HepG2 (cell line): Measurements from ENCODE around the gene GRB10.

ENCODE experiments used
- ATF7 ChIP-seq, 2 experiments: fragments of 450-650 bp in 1 of 2; sonication (generic) in 1 of 2; formaldehyde crosslinking in 1 of 2; IDR thresholded peaks; 2 replicates each; pipeline versions ENCODE4 v1.4.0 to v1.6.1; 2016 to 2020; ENCODE audit warnings: antibody characterized with exemption in 1 of 2, mild to moderate bottlenecking in 1 of 2, missing genetic modification reagents in 1 of 2
- CEBPB ChIP-seq: IDR thresholded peaks from 2 replicates; pipeline ENCODE4 v1.6.1; 2011; ENCODE audit warnings: low read depth, low read length, improper control_type of control experiment, borderline replicate concordance
- PHB2 ChIP-seq: fragments of 450-650 bp; IDR thresholded peaks from 2 replicates; pipeline ENCODE4 v1.6.1; 2018; ENCODE audit not compliant: partially characterized antibody
- ZNF576 ChIP-seq: sonication (generic); formaldehyde crosslinking; IDR thresholded peaks from 2 replicates; pipeline ENCODE4 v1.4.0; 2020; ENCODE audit warnings: mild to moderate bottlenecking, missing genetic modification reagents
- TF ChIP-seq, protein P1 (sequence below): sonication (generic); formaldehyde crosslinking; IDR thresholded peaks from 2 replicates; pipeline ENCODE4 v1.5.0; 2020; ENCODE audit warnings: mild to moderate bottlenecking, missing genetic modification reagents, moderate library complexity
- TF ChIP-seq, protein P2 (sequence below): IDR thresholded peaks from 2 replicates; pipeline ENCODE4 v1.6.1; 2016; ENCODE audit warnings: missing genetic modification reagents, missing compliant biosample characterization

- TF ChIP-seq ZNF576 (CRISPR knock-in tag) = no peak
- TF ChIP-seq, protein P1, sequence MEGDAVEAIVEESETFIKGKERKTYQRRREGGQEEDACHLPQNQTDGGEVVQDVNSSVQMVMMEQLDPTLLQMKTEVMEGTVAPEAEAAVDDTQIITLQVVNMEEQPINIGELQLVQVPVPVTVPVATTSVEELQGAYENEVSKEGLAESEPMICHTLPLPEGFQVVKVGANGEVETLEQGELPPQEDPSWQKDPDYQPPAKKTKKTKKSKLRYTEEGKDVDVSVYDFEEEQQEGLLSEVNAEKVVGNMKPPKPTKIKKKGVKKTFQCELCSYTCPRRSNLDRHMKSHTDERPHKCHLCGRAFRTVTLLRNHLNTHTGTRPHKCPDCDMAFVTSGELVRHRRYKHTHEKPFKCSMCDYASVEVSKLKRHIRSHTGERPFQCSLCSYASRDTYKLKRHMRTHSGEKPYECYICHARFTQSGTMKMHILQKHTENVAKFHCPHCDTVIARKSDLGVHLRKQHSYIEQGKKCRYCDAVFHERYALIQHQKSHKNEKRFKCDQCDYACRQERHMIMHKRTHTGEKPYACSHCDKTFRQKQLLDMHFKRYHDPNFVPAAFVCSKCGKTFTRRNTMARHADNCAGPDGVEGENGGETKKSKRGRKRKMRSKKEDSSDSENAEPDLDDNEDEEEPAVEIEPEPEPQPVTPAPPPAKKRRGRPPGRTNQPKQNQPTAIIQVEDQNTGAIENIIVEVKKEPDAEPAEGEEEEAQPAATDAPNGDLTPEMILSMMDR (CRISPR knock-in tag) = no peak
- no peak for TF ChIP-seq PHB2
- TF ChIP-seq, protein P2, sequence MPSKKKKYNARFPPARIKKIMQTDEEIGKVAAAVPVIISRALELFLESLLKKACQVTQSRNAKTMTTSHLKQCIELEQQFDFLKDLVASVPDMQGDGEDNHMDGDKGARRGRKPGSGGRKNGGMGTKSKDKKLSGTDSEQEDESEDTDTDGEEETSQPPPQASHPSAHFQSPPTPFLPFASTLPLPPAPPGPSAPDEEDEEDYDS (CRISPR knock-in tag) = no peak
- TF ChIP-seq ATF7 (IDR thresholded peaks at IDR 0.05) = no peak
- TF ChIP-seq ATF7 (CRISPR knock-in tag; IDR thresholded peaks at IDR 0.05) = no peak
- no peak for TF ChIP-seq CEBPB
Measured at GRCh38 chr7:50637725-50638643, 144.7 kb downstream of the GRB10 start.
